WTC11 (cell line): Measurements from ENCODE around the gene ZMIZ1. TPM values are rescaled to one million over a fixed set of nuclear protein-coding genes. Genes with fewer than 3 reads are reported as not detected.

ENCODE experiments used
- ATAC-seq: fragments of 200-7000 bp; cut with Tn5 transposase; 2 replicates; pipeline ENCODE4 v1.10.0; 2021; ENCODE audit warnings: mild to moderate bottlenecking, moderate library complexity
- CTCF ChIA-PET: fragments of 300-600 bp; sonication (Branson Sonifier 250); formaldehyde crosslinking; loops from one replicate; lab custom pipeline; 2021; ENCODE audit warnings: antibody characterized with exemption; lab: Charles Lee
- POLR2A ChIA-PET: fragments of 350-600 bp; sonication (Branson Sonifier 250); formaldehyde crosslinking; loops from one replicate; lab custom pipeline; 2021; ENCODE audit warnings: antibody characterized with exemption; lab: Charles Lee
- DNase-seq: peaks from one replicate; pipeline ENCODE4 v3.0.0; 2021; ENCODE audit warnings: low spot score
- H3K27ac Mint-ChIP-seq: 2 replicates; pipeline ENCODE4 v1.8.0; 2021; ENCODE audit warnings: mixed read lengths
- H3K27me3 Mint-ChIP-seq: 2 replicates; pipeline ENCODE4 v1.8.0; 2021; ENCODE audit warnings: low read depth, mild to moderate bottlenecking, moderate library complexity, mixed read lengths
- H3K36me3 Mint-ChIP-seq: 2 replicates; pipeline ENCODE4 v1.8.0; 2021; ENCODE audit warnings: mixed read lengths
- H3K4me1 Mint-ChIP-seq: 2 replicates; pipeline ENCODE4 v1.8.0; 2022; ENCODE audit warnings: mixed read lengths
- H3K4me3 Mint-ChIP-seq: 2 replicates; pipeline ENCODE4 v1.8.0; 2021; ENCODE audit warnings: mild to moderate bottlenecking, moderate library complexity, mixed read lengths
- H3K9me3 Mint-ChIP-seq: 2 replicates; pipeline ENCODE4 v1.8.0; 2021; ENCODE audit warnings: mixed read lengths
- HMGA2 ChIP-seq: fragments of 250-450 bp; sonication (Bioruptor Pico); IDR thresholded peaks from 2 replicates; pipeline ENCODE4 v1.4.0; 2021; ENCODE audit warnings: mild to moderate bottlenecking, moderate library complexity
- JAZF1 ChIP-seq: fragments of 250-450 bp; sonication (Bioruptor Pico); IDR thresholded peaks from 2 replicates; pipeline ENCODE4 v1.9.0; 2021; ENCODE audit warnings: moderate library complexity, mild to moderate bottlenecking, inconsistent platforms
- MAX ChIP-seq: sonication (generic); formaldehyde crosslinking; IDR thresholded peaks from 2 replicates; pipeline ENCODE4 v1.8.0; 2022; ENCODE audit warnings: mild to moderate bottlenecking, missing genetic modification reagents
- NR2C2 ChIP-seq: sonication (generic); formaldehyde crosslinking; IDR thresholded peaks from 2 replicates; pipeline ENCODE4 v1.8.0; 2022; ENCODE audit warnings: mild to moderate bottlenecking, missing genetic modification reagents
- OVOL2 ChIP-seq: fragments of 250-450 bp; sonication (Bioruptor Pico); IDR thresholded peaks from 2 replicates; pipeline ENCODE4 v1.9.0; 2021; ENCODE audit warnings: mild to moderate bottlenecking, borderline replicate concordance
- RORB ChIP-seq: fragments of 250-450 bp; sonication (Bioruptor Pico); IDR thresholded peaks from 2 replicates; pipeline ENCODE4 v1.9.0; 2021; ENCODE audit warnings: mild to moderate bottlenecking
- SMAD3 ChIP-seq: sonication (generic); formaldehyde crosslinking; IDR thresholded peaks from 2 replicates; pipeline ENCODE4 v1.8.0; 2022; ENCODE audit warnings: missing genetic modification reagents, mild to moderate bottlenecking, borderline replicate concordance
- SMAD4 ChIP-seq: sonication (generic); formaldehyde crosslinking; IDR thresholded peaks from 2 replicates; pipeline ENCODE4 v1.8.0; 2022; ENCODE audit warnings: mild to moderate bottlenecking, missing genetic modification reagents
- SP1 ChIP-seq: sonication (generic); formaldehyde crosslinking; conservative IDR thresholded peaks from 2 replicates; pipeline ENCODE4 v1.8.1; 2022; ENCODE audit warnings: missing genetic modification reagents
- TCF7 ChIP-seq: sonication (generic); formaldehyde crosslinking; IDR thresholded peaks from 2 replicates; pipeline ENCODE4 v1.8.0; 2022; ENCODE audit warnings: mild to moderate bottlenecking, low read depth, missing genetic modification reagents, moderate library complexity
- TEAD4 ChIP-seq: sonication (generic); formaldehyde crosslinking; IDR thresholded peaks from 2 replicates; pipeline ENCODE4 v1.8.0; 2022; ENCODE audit warnings: mild to moderate bottlenecking, missing genetic modification reagents
- ZNF219 ChIP-seq: sonication (generic); formaldehyde crosslinking; IDR thresholded peaks from 2 replicates; pipeline ENCODE4 v1.8.0; 2023; ENCODE audit warnings: missing genetic modification reagents, mild to moderate bottlenecking, borderline replicate concordance
- ZNF317 ChIP-seq: sonication (generic); formaldehyde crosslinking; IDR thresholded peaks from 2 replicates; pipeline ENCODE4 v1.8.1; 2023; ENCODE audit warnings: low read depth, mild to moderate bottlenecking, moderate library complexity, missing genetic modification reagents, borderline replicate concordance
- ZNF423 ChIP-seq: fragments of 250-450 bp; sonication (Bioruptor Pico); IDR thresholded peaks from 2 replicates; pipeline ENCODE4 v2.1.2; 2022; ENCODE audit warnings: mild to moderate bottlenecking, moderate library complexity
- total RNA-seq: library from RNA; stranded (reverse); gene quantifications from 3 replicates; pipeline ENCODE4 v1.2.3, GENCODE V29; 2021
- TF ChIP-seq, protein P1 (sequence below): sonication (generic); formaldehyde crosslinking; IDR thresholded peaks from 2 replicates; pipeline ENCODE4 v1.8.1; 2023; ENCODE audit warnings: mild to moderate bottlenecking, missing genetic modification reagents
- TF ChIP-seq, protein P2 (sequence below): sonication (generic); formaldehyde crosslinking; IDR thresholded peaks from 2 replicates; pipeline ENCODE4 v1.8.1; 2022; ENCODE audit warnings: low read depth, missing genetic modification reagents, borderline replicate concordance
- TF ChIP-seq, protein P3 (sequence below): sonication (generic); formaldehyde crosslinking; IDR thresholded peaks from 2 replicates; pipeline ENCODE4 v1.8.0; 2023; ENCODE audit warnings: missing genetic modification reagents
- TF ChIP-seq, protein P4 (sequence below): sonication (generic); formaldehyde crosslinking; IDR thresholded peaks from 2 replicates; pipeline ENCODE4 v1.8.1; 2023; ENCODE audit warnings: mild to moderate bottlenecking, missing genetic modification reagents, moderate library complexity

The ZMIZ1 gene
- total RNA-seq, 1 experiment from 2014 or later: 44.4 TPM

GRCh38 chr10:79145517-79146470, 77.0 kb downstream of the ZMIZ1 start:
- POLR2A ChIA-PET: no interaction called here

GRCh38 chr10:79146611-79147130, 77.9 kb downstream of the ZMIZ1 start:
- H3K36me3 Mint-ChIP-seq: no peaks in the 10 kb centered on the region
- H3K4me3 Mint-ChIP-seq: no peak overlapping the region
- peaks cover 38% of the 10 kb centered on the region for H3K4me1 Mint-ChIP-seq
- ATAC-seq (no peak), DNase-seq (no peak)
- no peak overlapping the region for H3K27ac Mint-ChIP-seq
- TF ChIP-seq, protein P1, sequence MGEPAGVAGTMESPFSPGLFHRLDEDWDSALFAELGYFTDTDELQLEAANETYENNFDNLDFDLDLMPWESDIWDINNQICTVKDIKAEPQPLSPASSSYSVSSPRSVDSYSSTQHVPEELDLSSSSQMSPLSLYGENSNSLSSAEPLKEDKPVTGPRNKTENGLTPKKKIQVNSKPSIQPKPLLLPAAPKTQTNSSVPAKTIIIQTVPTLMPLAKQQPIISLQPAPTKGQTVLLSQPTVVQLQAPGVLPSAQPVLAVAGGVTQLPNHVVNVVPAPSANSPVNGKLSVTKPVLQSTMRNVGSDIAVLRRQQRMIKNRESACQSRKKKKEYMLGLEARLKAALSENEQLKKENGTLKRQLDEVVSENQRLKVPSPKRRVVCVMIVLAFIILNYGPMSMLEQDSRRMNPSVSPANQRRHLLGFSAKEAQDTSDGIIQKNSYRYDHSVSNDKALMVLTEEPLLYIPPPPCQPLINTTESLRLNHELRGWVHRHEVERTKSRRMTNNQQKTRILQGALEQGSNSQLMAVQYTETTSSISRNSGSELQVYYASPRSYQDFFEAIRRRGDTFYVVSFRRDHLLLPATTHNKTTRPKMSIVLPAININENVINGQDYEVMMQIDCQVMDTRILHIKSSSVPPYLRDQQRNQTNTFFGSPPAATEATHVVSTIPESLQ: no peak
- TF ChIP-seq HMGA2 (CRISPR knock-in tag): no peak
- TF ChIP-seq OVOL2 (CRISPR knock-in tag): no peak
- TF ChIP-seq, protein P2, sequence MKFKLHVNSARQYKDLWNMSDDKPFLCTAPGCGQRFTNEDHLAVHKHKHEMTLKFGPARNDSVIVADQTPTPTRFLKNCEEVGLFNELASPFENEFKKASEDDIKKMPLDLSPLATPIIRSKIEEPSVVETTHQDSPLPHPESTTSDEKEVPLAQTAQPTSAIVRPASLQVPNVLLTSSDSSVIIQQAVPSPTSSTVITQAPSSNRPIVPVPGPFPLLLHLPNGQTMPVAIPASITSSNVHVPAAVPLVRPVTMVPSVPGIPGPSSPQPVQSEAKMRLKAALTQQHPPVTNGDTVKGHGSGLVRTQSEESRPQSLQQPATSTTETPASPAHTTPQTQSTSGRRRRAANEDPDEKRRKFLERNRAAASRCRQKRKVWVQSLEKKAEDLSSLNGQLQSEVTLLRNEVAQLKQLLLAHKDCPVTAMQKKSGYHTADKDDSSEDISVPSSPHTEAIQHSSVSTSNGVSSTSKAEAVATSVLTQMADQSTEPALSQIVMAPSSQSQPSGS: no peak
- no peak for TF ChIP-seq JAZF1 (CRISPR knock-in tag)
- TF ChIP-seq ZNF219 (CRISPR knock-in tag): no peak
- no peak for TF ChIP-seq SP1 (CRISPR knock-in tag)
- TF ChIP-seq NR2C2 (CRISPR knock-in tag): no peak
- ChIA-PET POLR2A (interaction anchor here (0.8 kb wide), 1 partner anchor 14 kb away, joined by 3 read pairs; no protein-coding TSS in a partner anchor), CTCF (interaction anchor here (1.6 kb wide), 1 partner anchor 48 kb away, joined by 4 read pairs; no protein-coding TSS in a partner anchor)
- H3K27me3 Mint-ChIP-seq: no peaks in the 10 kb centered on the region
- no peaks in the 10 kb centered on the region for H3K9me3 Mint-ChIP-seq

More at GRCh38 chr10:79145517-79146470, 77.0 kb downstream of the ZMIZ1 start:
- peaks cover 44% of the 10 kb centered on the region for H3K4me1 Mint-ChIP-seq
- CTCF ChIA-PET: interaction anchor here (1.0 to 3.4 kb wide), 4 partner anchors 11 to 57 kb away, joined by 3 to 22 read pairs (median 4); no protein-coding TSS in a partner anchor
- peaks cover 2% of the 10 kb centered on the region; the same call in 1 of the 2 replicates for H3K36me3 Mint-ChIP-seq
- TF ChIP-seq SMAD4 (CRISPR knock-in tag) (no peak), MAX (no peak), ZNF423 (CRISPR knock-in tag) (no peak), ZNF317 (no peak), RORB (CRISPR knock-in tag) (no peak), TEAD4 (CRISPR knock-in tag) (no peak), TCF7 (no peak), SP1 (CRISPR knock-in tag) (no peak), SMAD3 (no peak)
- TF ChIP-seq, protein P3, sequence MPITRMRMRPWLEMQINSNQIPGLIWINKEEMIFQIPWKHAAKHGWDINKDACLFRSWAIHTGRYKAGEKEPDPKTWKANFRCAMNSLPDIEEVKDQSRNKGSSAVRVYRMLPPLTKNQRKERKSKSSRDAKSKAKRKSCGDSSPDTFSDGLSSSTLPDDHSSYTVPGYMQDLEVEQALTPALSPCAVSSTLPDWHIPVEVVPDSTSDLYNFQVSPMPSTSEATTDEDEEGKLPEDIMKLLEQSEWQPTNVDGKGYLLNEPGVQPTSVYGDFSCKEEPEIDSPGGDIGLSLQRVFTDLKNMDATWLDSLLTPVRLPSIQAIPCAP (CRISPR knock-in tag): no peak
- TF ChIP-seq, protein P4, sequence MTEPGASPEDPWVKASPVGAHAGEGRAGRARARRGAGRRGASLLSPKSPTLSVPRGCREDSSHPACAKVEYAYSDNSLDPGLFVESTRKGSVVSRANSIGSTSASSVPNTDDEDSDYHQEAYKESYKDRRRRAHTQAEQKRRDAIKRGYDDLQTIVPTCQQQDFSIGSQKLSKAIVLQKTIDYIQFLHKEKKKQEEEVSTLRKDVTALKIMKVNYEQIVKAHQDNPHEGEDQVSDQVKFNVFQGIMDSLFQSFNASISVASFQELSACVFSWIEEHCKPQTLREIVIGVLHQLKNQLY (CRISPR knock-in tag): no peak
- ATAC-seq (no peak), DNase-seq (no peak)
- no peak overlapping the region for H3K4me3 Mint-ChIP-seq
- no peaks in the 10 kb centered on the region for H3K27me3 Mint-ChIP-seq
- no peaks in the 10 kb centered on the region for H3K9me3 Mint-ChIP-seq
- peak overlapping the region; percentile 97 for H3K27ac Mint-ChIP-seq
